H1 (cell line): ENCODE data around the gene CAMKK1. TPM values are rescaled to one million over a fixed set of nuclear protein-coding genes. Genes with fewer than 3 reads are reported as not detected.

Experiments used
- polyA plus RNA-seq, 7 experiments: library from polyadenylated mRNA; depleted of rRNA in 3 of 7; stranded (reverse) in 5 of 7; unstranded in 2 of 7; fragments of >200 nt in 5 of 7; fragments of 200-250 nt in 2 of 7; gene quantifications; 1 replicate in 5 of 7; 2 replicates in 1 of 7; 4 replicates in 1 of 7; pipeline versions ENCODE4 v1.2.1 to v1.2.3, GENCODE V29; 2011 to 2013; ENCODE audit warnings: missing spikeins in 2 of 7, mixed read lengths in 2 of 7
- total RNA-seq: library from RNA; stranded (reverse); fragmentation: NEBNext Ultra II Directional; extraction: Animal tissue kit (Norgen Biotek cat#: 25700); gene quantifications from 2 replicates; pipeline ENCODE4 v1.2.1, GENCODE V29; 2021

Gene CAMKK1
- total and polyA plus RNA-seq, 2 of the 8 experiments (the other 6 are each of a cell fraction or from before 2014, with no cell fraction given), result 7.1 to 7.6 TPM

Other genes with a start within 250 kb of the CAMKK1 start
- gene TAX1BP3, start 224.5 kb downstream of the CAMKK1 start, total RNA-seq, result 81.8 and 83.5 TPM in 2 replicates
- gene TAX1BP3, start 224.5 kb downstream of the CAMKK1 start, polyA plus RNA-seq (2011; rRNA removed), result 65.3 and 87.8 TPM in 2 replicates
- 81.5 and 86.5 TPM in 2 replicates for gene EMC6, start 224.2 kb downstream of the CAMKK1 start, total RNA-seq
- 193 and 201 TPM in 2 replicates for gene EMC6, start 224.2 kb downstream of the CAMKK1 start, polyA plus RNA-seq (2011; rRNA removed)
- gene P2RX5, start 196.9 kb downstream of the CAMKK1 start, total RNA-seq, result 15.5 and 15.6 TPM in 2 replicates
- gene P2RX5, start 196.9 kb downstream of the CAMKK1 start, polyA plus RNA-seq (2011; rRNA removed), result 12.0 and 14.2 TPM in 2 replicates
- gene HASPIN, start 169.2 kb downstream of the CAMKK1 start, total RNA-seq, result 29.4 and 29.5 TPM in 2 replicates
- gene HASPIN, start 169.2 kb downstream of the CAMKK1 start, polyA plus RNA-seq (2011; rRNA removed), result 7.8 and 12.0 TPM in 2 replicates
- 23.2 and 24.5 TPM in 2 replicates for gene ITGAE, start 91.9 kb downstream of the CAMKK1 start, total RNA-seq
- gene ITGAE, start 91.9 kb downstream of the CAMKK1 start, polyA plus RNA-seq (2011; rRNA removed), result 25.5 and 43.1 TPM in 2 replicates
- 46.1 and 47.9 TPM in 2 replicates for gene NCBP3, start 46.8 kb downstream of the CAMKK1 start, total RNA-seq
- gene NCBP3, start 46.8 kb downstream of the CAMKK1 start, polyA plus RNA-seq (2011; rRNA removed), result 16.5 and 19.6 TPM in 2 replicates
- gene P2RX1, start 23.4 kb upstream of the CAMKK1 start, total RNA-seq, result 0.19 and 0.45 TPM in 2 replicates
- 1.1 and 1.6 TPM in 2 replicates for gene P2RX1, start 23.4 kb upstream of the CAMKK1 start, polyA plus RNA-seq (2011; rRNA removed)
- 32.0 and 32.5 TPM in 2 replicates for gene ATP2A3, start 71.4 kb upstream of the CAMKK1 start, total RNA-seq
- 18.4 and 28.7 TPM in 2 replicates for gene ATP2A3, start 71.4 kb upstream of the CAMKK1 start, polyA plus RNA-seq (2011; rRNA removed)
- 17.8 and 18.3 TPM in 2 replicates for gene ZZEF1, start 250.0 kb upstream of the CAMKK1 start, total RNA-seq
- 5.2 and 7.3 TPM in 2 replicates for gene ZZEF1, start 250.0 kb upstream of the CAMKK1 start, polyA plus RNA-seq (2011; rRNA removed)